Heart left ventricle (tissue), 16 donors: ENCODE results near the gene RPL13. TPM values are rescaled to one million over a fixed set of nuclear protein-coding genes. Genes with fewer than 3 reads are reported as not detected.
A peak's percentile ranks its signal among the peaks of the same experiment; 100 is the strongest.

Source experiments
- ATAC-seq, 4 donors: fragments of 200-7000 bp; cut with Tn5 transposase; one replicate each; pipeline ENCODE4 v1.9.1; 2020 to 2022; ENCODE audit warnings: moderate library complexity in 4 of 4, mild to moderate bottlenecking in 3 of 4, moderate number of reproducible peaks in 1 of 4
- DNase-seq, 5 donors: peaks; one replicate each; pipeline ENCODE4 v3.0.0-alpha.2; 2020
- H3K27ac ChIP-seq, 12 donors: fragments of 200-600 bp; sonication (generic) in 4 of 12; one replicate each; pipeline versions ENCODE4 v1.5.0 to v1.8.0; 2016 to 2022; ENCODE audit warnings: mild to moderate bottlenecking in 2 of 12
- H3K27me3 ChIP-seq, 9 donors: fragments of 200-600 bp; sonication (generic) in 2 of 9; one replicate each; pipeline versions ENCODE4 v1.5.1 to v1.8.0; 2016 to 2022; ENCODE audit warnings: mild to moderate bottlenecking in 3 of 9
- H3K36me3 ChIP-seq, 9 donors: fragments of 200-600 bp; sonication (generic) in 2 of 9; one replicate each; pipeline versions ENCODE4 v1.5.0 to v1.8.0; 2018 to 2022; ENCODE audit warnings: mild to moderate bottlenecking in 2 of 9
- H3K4me1 ChIP-seq, 12 donors: fragments of 200-600 bp; sonication (generic) in 4 of 12; one replicate each; pipeline versions ENCODE4 v1.5.0 to v1.8.0; 2016 to 2022; ENCODE audit warnings: mild to moderate bottlenecking in 3 of 12
- H3K4me3 ChIP-seq, 12 donors: fragments of 200-600 bp; sonication (generic) in 4 of 12; one replicate each; pipeline versions ENCODE4 v1.5.0 to v1.8.0; 2017 to 2022; ENCODE audit warnings: mild to moderate bottlenecking in 9 of 12, moderate library complexity in 4 of 12
- H3K9me3 ChIP-seq, 12 donors: fragments of 200-600 bp; sonication (generic) in 4 of 12; one replicate each; pipeline versions ENCODE4 v1.5.0 to v1.8.0; 2016 to 2022; ENCODE audit warnings: mild to moderate bottlenecking in 1 of 12
- CTCF ChIP-seq, 12 donors: fragments of 200-600 bp; sonication (generic) in 4 of 12; IDR thresholded peaks; one replicate each; pipeline versions ENCODE4 v1.5.0 to v1.8.0; 2018 to 2022; ENCODE audit warnings: antibody characterized with exemption in 12 of 12, mild to moderate bottlenecking in 5 of 12
- POLR2A ChIP-seq, 2 donors: fragments of 450-650 bp; IDR thresholded peaks; one replicate each; pipeline ENCODE4 v1.6.1; 2017; ENCODE audit warnings: antibody characterized with exemption in 2 of 2, mild to moderate bottlenecking in 2 of 2, moderate library complexity in 2 of 2
- WGBS, 4 donors: extraction: QIAGEN DNeasy Blood & Tissue Kit in 2 of 4; methylation state at CpG; one replicate each; pipeline versions ENCODE4 v1.1.5 to v1.1.7; 2013 to 2018; 5-methylcytosine and 5-hydroxymethylcytosine counted together
- intact Hi-C, 10 donors: fragments of 100-400 bp; cut with DNase I; formaldehyde crosslinking; loops; one replicate each; pipeline versions ENCODE4 v1.11.1 to v1.14.2; 2022
- polyA plus RNA-seq, 2 donors: library from polyadenylated mRNA; stranded (reverse); fragments of 200-250 nt; gene quantifications; one replicate each; pipeline ENCODE4 v1.2.3, GENCODE V29; 2013
- total RNA-seq, 9 donors: library from RNA; depleted of rRNA in 2 of 9; stranded (reverse); fragments of >200 nt in 2 of 9; fragmentation: NEBNext Ultra II Directional in 3 of 9; extraction: Animal tissue kit (Norgen Biotek cat#: 25700) in 3 of 9; gene quantifications; one replicate each; pipeline versions ENCODE4 v1.1.0 to v1.2.4, GENCODE V29; 2016 to 2023
- donor health status: ischemic (EF 13 %, LVEDD 7.1; RV severe dilation, severe dysfunction).
- donor health status: healthy with polysubstance abuse.
- donor health status: DM: no; HTN: yes; CAD: no.
- donor health status: DM: no; HTN: no; CAD: no.
- donor health status: ischemic (EF 25% LVEDD 6.9; RV normal size, moderate dysfunction).
- donor health status: ischemic (EF 25% LVEDD 5.7; RV mildly dilated, moderate dysfunction).
- donor health status: healthy.
- donor health status: DM: yes; HTN: yes; CAD: no.
- donor health status: ischemic (EF 35%, LVEDD 5.7; RV mildly dilated, moderate dysfunction).
- donor health status: nonischemic (EF 11% LVEDD 7.7; RV severe dilation, severe dysfunction).
- donor health status: DM: yes; HTN: yes; CAD: no.
- donor health status: PGD.
- donor health status: ischemic (EF 29% LVEDD 5.4; RV normal size, mild dysfunction).
- donor health status: nonischemic (EF 23%, LVEDD 6.1; RV moderate dilation, normal function).

The RPL13 gene
- total and polyA plus RNA-seq, 11 donors, result 701 to 5,500 (median 1,282) TPM

GRCh38 chr16:89593841-89594240 lies 33.4 kb downstream of the RPL13 start:
- H3K36me3 ChIP-seq, result no peaks in the 10 kb centered on the region
- no peaks in the 10 kb centered on the region for H3K4me1 ChIP-seq
- no peak overlapping the region for H3K27ac ChIP-seq
- intact Hi-C loops, result no loop called here
- DNase-seq (no peak), ATAC-seq (no peak)
- H3K27me3 ChIP-seq, result no peaks in the 10 kb centered on the region
- no peak for TF ChIP-seq POLR2A (IDR thresholded peaks at IDR 0.05)
- no peak for TF ChIP-seq CTCF (IDR thresholded peaks at IDR 0.05)
- WGBS, 4 donors, result 78 to 87% (median 83%) methylated on average over 15 of the region's 15 CpGs
- H3K9me3 ChIP-seq, result no peaks in the 10 kb centered on the region
- no peak overlapping the region for H3K4me3 ChIP-seq

GRCh38 chr16:89595330-89596060 lies 35.0 kb downstream of the RPL13 start:
- Histone ChIP-seq H3K4me1 (no peaks in the 10 kb centered on the region), H3K4me3 (no peak overlapping the region), H3K9me3 (no peaks in the 10 kb centered on the region), H3K36me3 (no peaks in the 10 kb centered on the region), H3K27me3 (no peaks in the 10 kb centered on the region), H3K27ac (no peak overlapping the region)
- DNase-seq (no peak), ATAC-seq (no peak)
- TF ChIP-seq CTCF (IDR thresholded peaks at IDR 0.05) (no peak), POLR2A (IDR thresholded peaks at IDR 0.05) (no peak)
- intact Hi-C loops, result no loop called here
- 92 to 95% (median 94%) methylated on average over 40 to 47 of the region's 47 CpGs for WGBS, 4 donors

DNA sequence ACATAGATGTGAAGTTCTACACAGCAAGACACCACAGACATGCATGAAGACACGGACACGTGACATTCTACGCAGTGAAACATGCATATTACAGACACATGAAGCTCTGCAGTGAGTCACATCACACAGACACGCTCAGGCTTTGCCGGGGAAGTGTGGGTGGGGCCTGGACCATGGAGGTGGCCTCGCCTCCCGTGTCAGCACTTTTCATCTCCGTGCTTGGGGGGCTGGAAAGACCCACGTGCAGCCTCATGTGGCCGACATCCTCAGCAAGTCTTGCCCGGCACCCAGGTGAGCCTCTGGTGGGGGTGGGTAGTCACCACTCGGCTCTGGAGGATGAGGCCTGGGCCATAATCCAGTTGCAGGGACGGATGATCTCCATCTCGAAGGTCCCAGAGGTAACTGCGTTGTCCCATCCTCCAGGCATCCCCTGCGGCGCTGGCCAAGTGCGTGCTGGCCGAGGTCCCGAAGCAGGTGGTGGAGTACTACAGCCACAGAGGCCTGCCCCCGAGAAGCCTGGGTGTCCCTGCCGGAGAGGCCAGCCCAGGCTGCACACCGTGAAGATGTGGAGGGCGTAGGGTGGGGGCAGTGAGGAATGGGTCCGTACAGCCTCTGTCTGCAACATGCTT lies 35.7 kb downstream of the RPL13 start:
- Histone ChIP-seq H3K36me3 (no peaks in the 10 kb centered on the region), H3K4me1 (no peaks in the 10 kb centered on the region), H3K4me3 (no peak overlapping the region), H3K27me3 (no peaks in the 10 kb centered on the region), H3K27ac (no peak overlapping the region), H3K9me3 (no peaks in the 10 kb centered on the region)
- peak in 2 of 4 donors; percentile 7 to 15 for ATAC-seq
- no peak for TF ChIP-seq CTCF (IDR thresholded peaks at IDR 0.05)
- no peak for TF ChIP-seq POLR2A (IDR thresholded peaks at IDR 0.05)
- no peak for DNase-seq
- intact Hi-C loops, result no loop called here
- 82 to 88% (median 86%) methylated on average over 20 to 25 of the region's 25 CpGs for WGBS, 4 donors

- WGBS, 4 donors, result 89 to 93% (median 91%) methylated on average over 18 to 19 of the region's 19 CpGs
- intact Hi-C loops, result no loop called here
- no peaks in the 10 kb centered on the region for H3K36me3 ChIP-seq
- DNase-seq (no peak), ATAC-seq (no peak)
- no peak overlapping the region for H3K4me3 ChIP-seq
- H3K9me3 ChIP-seq, result no peaks in the 10 kb centered on the region
- H3K27me3 ChIP-seq, result no peaks in the 10 kb centered on the region
- H3K4me1 ChIP-seq, result peaks cover 0 to 4% (median 0%) of the 10 kb centered on the region in 12 donors
- no peak overlapping the region for H3K27ac ChIP-seq
- TF ChIP-seq CTCF (IDR thresholded peaks at IDR 0.05) (no peak), POLR2A (IDR thresholded peaks at IDR 0.05) (no peak)
Measured at GRCh38 chr16:89596957-89597649, 36.6 kb downstream of the RPL13 start.
